Activated T-cell treated with anti-CD3 and anti-CD28 coated beads, Interleukin-2, amount 50 U/mL, for 4 hours (primary cell): ENCODE measurements around the gene ASCL2. TPM values are rescaled to one million over a fixed set of nuclear protein-coding genes. Genes with fewer than 3 reads are reported as not detected.

Experiments
- ATAC-seq, 2 donors: fragments of 200-7000 bp; cut with Tn5 transposase; one replicate each; pipeline ENCODE4 v1.10.0; 2021
- DNase-seq: peaks from one replicate; pipeline ENCODE4 v3.0.0-alpha.2; 2020
- H3K27me3 Mint-ChIP-seq: one replicate; pipeline ENCODE4 v1.8.0; 2021; ENCODE audit warnings: low read depth, mixed read lengths
- H3K36me3 Mint-ChIP-seq: one replicate; pipeline ENCODE4 v1.8.0; 2022; ENCODE audit warnings: mixed read lengths; ENCODE audit not compliant: insufficient read depth
- H3K4me1 Mint-ChIP-seq: one replicate; pipeline ENCODE4 v1.8.0; 2021; ENCODE audit warnings: low read depth, mixed read lengths
- H3K4me3 Mint-ChIP-seq: one replicate; pipeline ENCODE4 v1.8.0; 2021; ENCODE audit warnings: mild to moderate bottlenecking, moderate library complexity, mixed read lengths
- H3K9me3 Mint-ChIP-seq: one replicate; pipeline ENCODE4 v1.8.0; 2021; ENCODE audit warnings: mixed read lengths
- total RNA-seq, 3 donors: library from RNA; stranded (reverse); gene quantifications; one replicate each; pipeline ENCODE4 v1.2.1, GENCODE V29; 2021

The ASCL2 gene
- total RNA-seq, 3 donors from 2014 or later: 1.2 to 2.4 (median 1.7) TPM

- Mint-ChIP-seq H3K27me3 (peaks cover 8% of the 10 kb centered on the region), H3K36me3 (no peaks in the 10 kb centered on the region), H3K4me3 (peak overlapping the region; percentile 52)
These were observed 4.4 kb downstream of the ASCL2 start for GRCh38 chr11:2265854-2266585.

GRCh38 chr11:2265396-2265795 lies 5.0 kb downstream of the ASCL2 start:
- peak overlapping the region; percentile 52 for H3K4me3 Mint-ChIP-seq
- H3K27me3 Mint-ChIP-seq: peaks cover 6% of the 10 kb centered on the region
- H3K9me3 Mint-ChIP-seq: no peaks in the 10 kb centered on the region
- no peak for DNase-seq
- H3K36me3 Mint-ChIP-seq: no peaks in the 10 kb centered on the region
- ATAC-seq: peak; percentile 40 to 61
- H3K4me1 Mint-ChIP-seq: peaks cover 30% of the 10 kb centered on the region

More at GRCh38 chr11:2265854-2266585, 4.4 kb downstream of the ASCL2 start:
- DNase-seq: no peak
- no peaks in the 10 kb centered on the region for H3K9me3 Mint-ChIP-seq
- peaks cover 32% of the 10 kb centered on the region for H3K4me1 Mint-ChIP-seq
- ATAC-seq: no peak

- Mint-ChIP-seq H3K9me3 (no peaks in the 10 kb centered on the region), H3K36me3 (no peaks in the 10 kb centered on the region), H3K27me3 (peaks cover 6% of the 10 kb centered on the region), H3K4me3 (no peak overlapping the region), H3K4me1 (peaks cover 30% of the 10 kb centered on the region)
- DNase-seq (no peak), ATAC-seq (no peak)
These were observed 5.9 kb downstream of the ASCL2 start for GRCh38 chr11:2264366-2265053.

- peaks cover 6% of the 10 kb centered on the region for H3K27me3 Mint-ChIP-seq
- DNase-seq (no peak), ATAC-seq (no peak)
- H3K36me3 Mint-ChIP-seq: no peaks in the 10 kb centered on the region
- H3K4me3 Mint-ChIP-seq: no peak overlapping the region
- peaks cover 28% of the 10 kb centered on the region for H3K4me1 Mint-ChIP-seq
- H3K9me3 Mint-ChIP-seq: no peaks in the 10 kb centered on the region
These were observed 6.5 kb downstream of the ASCL2 start for GRCh38 chr11:2263724-2264360.

- Mint-ChIP-seq H3K27me3 (peaks cover 1% of the 10 kb centered on the region), H3K4me3 (no peak overlapping the region), H3K9me3 (no peaks in the 10 kb centered on the region), H3K36me3 (no peaks in the 10 kb centered on the region), H3K4me1 (peaks cover 22% of the 10 kb centered on the region)
- ATAC-seq (no peak), DNase-seq (no peak)
These were observed 7.3 kb downstream of the ASCL2 start for GRCh38 chr11:2263071-2263565.

- DNase-seq: no peak
- peaks cover 18% of the 10 kb centered on the region for H3K4me1 Mint-ChIP-seq
- no peak overlapping the region for H3K4me3 Mint-ChIP-seq
- no peaks in the 10 kb centered on the region for H3K27me3 Mint-ChIP-seq
- no peak for ATAC-seq
- no peaks in the 10 kb centered on the region for H3K9me3 Mint-ChIP-seq
- no peaks in the 10 kb centered on the region for H3K36me3 Mint-ChIP-seq
These were observed 7.9 kb downstream of the ASCL2 start for GRCh38 chr11:2262301-2263070.

GRCh38 chr11:2261436-2262230 lies 8.8 kb downstream of the ASCL2 start:
- no peaks in the 10 kb centered on the region for H3K27me3 Mint-ChIP-seq
- H3K4me3 Mint-ChIP-seq: no peak overlapping the region
- no peaks in the 10 kb centered on the region for H3K9me3 Mint-ChIP-seq
- DNase-seq (no peak), ATAC-seq (no peak)
- no peaks in the 10 kb centered on the region for H3K36me3 Mint-ChIP-seq
- peaks cover 15% of the 10 kb centered on the region for H3K4me1 Mint-ChIP-seq

GRCh38 chr11:2260491-2261364 lies 9.7 kb downstream of the ASCL2 start:
- peaks cover 6% of the 10 kb centered on the region for H3K4me1 Mint-ChIP-seq
- no peak overlapping the region for H3K4me3 Mint-ChIP-seq
- no peaks in the 10 kb centered on the region for H3K36me3 Mint-ChIP-seq
- no peaks in the 10 kb centered on the region for H3K27me3 Mint-ChIP-seq
- no peaks in the 10 kb centered on the region for H3K9me3 Mint-ChIP-seq
- no peak for DNase-seq
- ATAC-seq: no peak

GRCh38 chr11:2259897-2260451 lies 10.4 kb downstream of the ASCL2 start:
- no peak for ATAC-seq
- Mint-ChIP-seq H3K4me1 (no peaks in the 10 kb centered on the region), H3K9me3 (no peaks in the 10 kb centered on the region), H3K4me3 (no peak overlapping the region), H3K36me3 (no peaks in the 10 kb centered on the region), H3K27me3 (no peaks in the 10 kb centered on the region)
- DNase-seq: no peak

- H3K36me3 Mint-ChIP-seq: no peaks in the 10 kb centered on the region
These were observed 10.9 kb downstream of the ASCL2 start for GRCh38 chr11:2259466-2259830.

GRCh38 chr11:2258501-2259465 lies 11.6 kb downstream of the ASCL2 start:
- no peaks in the 10 kb centered on the region for H3K9me3 Mint-ChIP-seq
- no peaks in the 10 kb centered on the region for H3K4me1 Mint-ChIP-seq
- DNase-seq (no peak), ATAC-seq (no peak)
- H3K36me3 Mint-ChIP-seq: no peaks in the 10 kb centered on the region
- no peaks in the 10 kb centered on the region for H3K27me3 Mint-ChIP-seq
- no peak overlapping the region for H3K4me3 Mint-ChIP-seq

More at GRCh38 chr11:2259466-2259830, 10.9 kb downstream of the ASCL2 start:
- ATAC-seq (no peak), DNase-seq (no peak)
- Mint-ChIP-seq H3K4me1 (no peaks in the 10 kb centered on the region), H3K9me3 (no peaks in the 10 kb centered on the region), H3K4me3 (no peak overlapping the region), H3K27me3 (no peaks in the 10 kb centered on the region)
